Aorta (tissue), 5 donors: ENCODE measurements around the gene ACAP2. TPM values are rescaled to one million over a fixed set of nuclear protein-coding genes. Genes with fewer than 3 reads are reported as not detected.

Experiments
- ATAC-seq: fragments of 200-7000 bp; cut with Tn5 transposase; one replicate; pipeline ENCODE4 v1.9.1; 2022; ENCODE audit warnings: moderate library complexity; ENCODE audit not compliant: low FRiP score
- DNase-seq, 2 donors: peaks; one replicate each; pipeline ENCODE4 v3.0.0-alpha.2; 2020
- H3K27ac ChIP-seq, 2 donors: one replicate each; pipeline ENCODE4 v1.5.1; 2013; ENCODE audit warnings: low read length in 2 of 2, mild to moderate bottlenecking in 2 of 2, moderate library complexity in 2 of 2, control low read depth in 1 of 2, inconsistent platforms in 1 of 2, low read depth in 1 of 2
- H3K27me3 ChIP-seq, 2 donors: one replicate each; pipeline ENCODE4 v1.6.1; 2013; ENCODE audit warnings: control low read depth in 1 of 2, low read length in 1 of 2, mild to moderate bottlenecking in 1 of 2, moderate library complexity in 1 of 2; ENCODE audit not compliant: insufficient read depth in 2 of 2, control insufficient read depth in 1 of 2
- H3K36me3 ChIP-seq, 2 donors: one replicate each; pipeline ENCODE4 v1.6.1; 2013; ENCODE audit warnings: control low read depth in 1 of 2, low read length in 1 of 2, mild to moderate bottlenecking in 1 of 2; ENCODE audit not compliant: insufficient read depth in 2 of 2, control insufficient read depth in 1 of 2
- H3K4me1 ChIP-seq, 2 donors: one replicate each; pipeline ENCODE4 v1.6.1; 2013; ENCODE audit warnings: low read length in 2 of 2, control low read depth in 1 of 2, mild to moderate bottlenecking in 1 of 2, moderate library complexity in 1 of 2; ENCODE audit not compliant: insufficient read depth in 2 of 2, control insufficient read depth in 1 of 2
- H3K4me3 ChIP-seq, 2 donors: one replicate each; pipeline ENCODE4 v1.5.1; 2013; ENCODE audit warnings: low read length in 2 of 2, control low read depth in 1 of 2, mild to moderate bottlenecking in 1 of 2
- H3K9me3 ChIP-seq: one replicate; pipeline ENCODE4 v1.6.1; 2013; ENCODE audit warnings: mild to moderate bottlenecking, low read length; ENCODE audit not compliant: control insufficient read depth
- WGBS, 2 donors: extraction: QIAGEN DNeasy Blood & Tissue Kit; methylation state at CpG; one replicate each; pipeline ENCODE4 v1.1.7; 2013; 5-methylcytosine and 5-hydroxymethylcytosine counted together
- intact Hi-C, 2 donors: fragments of 100-400 bp; cut with DNase I; formaldehyde crosslinking; loops; one replicate each; pipeline versions ENCODE4 v1.14.2 to v1.15.0; 2022
- polyA plus RNA-seq, 2 donors: library from polyadenylated mRNA; stranded (reverse); fragments of 200-250 nt; gene quantifications; one replicate each; pipeline ENCODE4 v1.2.3, GENCODE V29; 2013
- total RNA-seq, 2 donors: library from RNA; stranded (reverse); fragmentation: NEBNext Ultra II Directional; extraction: Animal tissue kit (Norgen Biotek cat#: 25700); gene quantifications; one replicate each; pipeline ENCODE4 v1.2.1, GENCODE V29; 2021
- donor health status: healthy with polysubstance abuse.
- donor health status: Bipolar disorder and iron deficiency.
- donor health status: DM: no; HTN: no; CAD: no.
- donor health status: DM: no; HTN: no; CAD: no.
- donor health status: DM: yes; HTN: yes; CAD: no.

ACAP2 gene
- total and polyA plus RNA-seq, 4 donors = 6.5 to 70.3 (median 24.3) TPM

- no peak for ATAC-seq
- intact Hi-C loops = loop anchor here (5.0 to 10.0 kb wide), 2 partner anchors 102 to 166 kb away; partner anchors contain the start of genes PPP1R2 (in 1 of the 2) and XXYLT1 (in 1 of the 2)
Observed at GRCh38 chr3:195440379-195440778, 2.4 kb downstream of the ACAP2 start.

GRCh38 chr3:195438371-195438770 is 4.4 kb downstream of the ACAP2 start:
- intact Hi-C loops = no loop called here
- Histone ChIP-seq H3K27ac (no peak overlapping the region), H3K9me3 (no peaks in the 10 kb centered on the region), H3K27me3 (no peaks in the 10 kb centered on the region), H3K36me3 (no peaks in the 10 kb centered on the region), H3K4me3 (no peak overlapping the region), H3K4me1 (no peaks in the 10 kb centered on the region)
- DNase-seq = no peak
- ATAC-seq = no peak
- WGBS, 2 donors = 96 to 100% methylated on average over 2 of the region's 2 CpGs

More at GRCh38 chr3:195440379-195440778, 2.4 kb downstream of the ACAP2 start:
- H3K27me3 ChIP-seq = no peaks in the 10 kb centered on the region
- H3K27ac ChIP-seq = no peak overlapping the region
- DNase-seq = no peak
- WGBS, 2 donors = 88 to 92% methylated on average over 1 of the region's 1 CpG
- no peak overlapping the region for H3K4me3 ChIP-seq
- no peaks in the 10 kb centered on the region for H3K36me3 ChIP-seq
- no peaks in the 10 kb centered on the region for H3K4me1 ChIP-seq
- no peaks in the 10 kb centered on the region for H3K9me3 ChIP-seq

GRCh38 chr3:195425849-195426248 is 17.0 kb downstream of the ACAP2 start:
- no peaks in the 10 kb centered on the region for H3K27me3 ChIP-seq
- ATAC-seq (no peak), DNase-seq (no peak)
- H3K9me3 ChIP-seq = no peaks in the 10 kb centered on the region
- no peaks in the 10 kb centered on the region for H3K36me3 ChIP-seq
- intact Hi-C loops = no loop called here
- no peak overlapping the region for H3K4me3 ChIP-seq
- no peaks in the 10 kb centered on the region for H3K4me1 ChIP-seq
- WGBS, 2 donors = 85 to 87% methylated on average over 3 of the region's 3 CpGs
- no peak overlapping the region for H3K27ac ChIP-seq

- 96% methylated on average over 2 of the region's 2 CpGs for WGBS, 2 donors
- Histone ChIP-seq H3K27me3 (no peaks in the 10 kb centered on the region), H3K4me1 (no peaks in the 10 kb centered on the region), H3K4me3 (no peak overlapping the region), H3K27ac (no peak overlapping the region), H3K9me3 (no peaks in the 10 kb centered on the region), H3K36me3 (no peaks in the 10 kb centered on the region)
- DNase-seq (no peak), ATAC-seq (no peak)
- intact Hi-C loops = no loop called here
Observed at GRCh38 chr3:195423818-195424217, 19.0 kb downstream of the ACAP2 start.

GRCh38 chr3:195421400-195421799 is 21.4 kb downstream of the ACAP2 start:
- Histone ChIP-seq H3K27ac (no peak overlapping the region), H3K4me3 (no peak overlapping the region), H3K36me3 (no peaks in the 10 kb centered on the region), H3K9me3 (no peaks in the 10 kb centered on the region), H3K27me3 (no peaks in the 10 kb centered on the region), H3K4me1 (no peaks in the 10 kb centered on the region)
- WGBS, 2 donors = 96 to 97% methylated on average over 4 of the region's 4 CpGs
- intact Hi-C loops = no loop called here
- DNase-seq (no peak), ATAC-seq (no peak)

GRCh38 chr3:195416795-195417194 is 26.0 kb downstream of the ACAP2 start:
- DNase-seq (no peak), ATAC-seq (no peak)
- Histone ChIP-seq H3K4me1 (no peaks in the 10 kb centered on the region), H3K27me3 (no peaks in the 10 kb centered on the region), H3K27ac (no peak overlapping the region), H3K9me3 (no peaks in the 10 kb centered on the region), H3K4me3 (no peak overlapping the region), H3K36me3 (no peaks in the 10 kb centered on the region)
- 92 to 95% methylated on average over 4 of the region's 4 CpGs for WGBS, 2 donors
- intact Hi-C loops = no loop called here

GRCh38 chr3:195411836-195412235 is 31.0 kb downstream of the ACAP2 start:
- ATAC-seq (no peak), DNase-seq (no peak)
- no peaks in the 10 kb centered on the region for H3K27me3 ChIP-seq
- no peak overlapping the region for H3K27ac ChIP-seq
- H3K4me1 ChIP-seq = no peaks in the 10 kb centered on the region
- no peaks in the 10 kb centered on the region for H3K36me3 ChIP-seq
- no peak overlapping the region for H3K4me3 ChIP-seq
- H3K9me3 ChIP-seq = no peaks in the 10 kb centered on the region
- intact Hi-C loops = no loop called here

- Histone ChIP-seq H3K27ac (no peak overlapping the region), H3K9me3 (no peaks in the 10 kb centered on the region), H3K27me3 (no peaks in the 10 kb centered on the region), H3K4me1 (no peaks in the 10 kb centered on the region), H3K4me3 (no peak overlapping the region), H3K36me3 (no peaks in the 10 kb centered on the region)
- 95 to 96% methylated on average over 4 of the region's 4 CpGs for WGBS, 2 donors
- DNase-seq = no peak
- intact Hi-C loops = no loop called here
- ATAC-seq = no peak
Observed at GRCh38 chr3:195410546-195410945, 32.3 kb downstream of the ACAP2 start.

- Histone ChIP-seq H3K4me3 (no peak overlapping the region), H3K27ac (no peak overlapping the region), H3K4me1 (no peaks in the 10 kb centered on the region), H3K36me3 (no peaks in the 10 kb centered on the region), H3K27me3 (no peaks in the 10 kb centered on the region), H3K9me3 (no peaks in the 10 kb centered on the region)
- WGBS, 2 donors = 94% methylated on average over 12 of the region's 12 CpGs
- DNase-seq (no peak), ATAC-seq (no peak)
- intact Hi-C loops = no loop called here
Observed at GRCh38 chr3:195407531-195408409, 35.0 kb downstream of the ACAP2 start.
